Measurements from ENCODE around the gene USP24. TPM values are rescaled to one million over a fixed set of nuclear protein-coding genes. Genes with fewer than 3 reads are reported as not detected.

Gene USP24
- total RNA-seq, 1 donor from 2014 or later: 19.7 TPM

GRCh38 chr1:55212349-55213150 lies 2.6 kb downstream of the USP24 start:
- DNase-seq (ENCODE audit: low read depth): no peak
- no peak for TF ChIP-seq CTCF (conservative IDR thresholded peaks at IDR 0.05; ENCODE audit: low read depth, low read length)
- H3K4me3 ChIP-seq (ENCODE audit: low read depth, low read length): peak overlapping the region; percentile 93

- no peak for DNase-seq (ENCODE audit: low read depth)
- no peak for TF ChIP-seq CTCF (conservative IDR thresholded peaks at IDR 0.05; ENCODE audit: low read depth, low read length)
- H3K4me3 ChIP-seq (ENCODE audit: low read depth, low read length): peak overlapping the region; percentile 93
Measured at GRCh38 chr1:55211863-55212262, 3.3 kb downstream of the USP24 start.

- peak overlapping the region; percentile 93 for H3K4me3 ChIP-seq (ENCODE audit: low read depth, low read length)
- DNase-seq (ENCODE audit: low read depth): no peak
- no peak for TF ChIP-seq CTCF (conservative IDR thresholded peaks at IDR 0.05; ENCODE audit: low read depth, low read length)
Measured at GRCh38 chr1:55210990-55211801, 4.0 kb downstream of the USP24 start.

- TF ChIP-seq CTCF (conservative IDR thresholded peaks at IDR 0.05; ENCODE audit: low read depth, low read length): no peak
- no peak for DNase-seq (ENCODE audit: low read depth)
- H3K4me3 ChIP-seq (ENCODE audit: low read depth, low read length): no peak overlapping the region
Measured at GRCh38 chr1:55209247-55209646, 5.9 kb downstream of the USP24 start.

- TF ChIP-seq CTCF (conservative IDR thresholded peaks at IDR 0.05; ENCODE audit: low read depth, low read length): no peak
- no peak for DNase-seq (ENCODE audit: low read depth)
- H3K4me3 ChIP-seq (ENCODE audit: low read depth, low read length): no peak overlapping the region
Measured at GRCh38 chr1:55206210-55206609, 9.0 kb downstream of the USP24 start.

GRCh38 chr1:55204997-55205396 lies 10.2 kb downstream of the USP24 start:
- H3K4me3 ChIP-seq (ENCODE audit: low read depth, low read length): no peak overlapping the region
- TF ChIP-seq CTCF (conservative IDR thresholded peaks at IDR 0.05; ENCODE audit: low read depth, low read length): no peak
- DNase-seq (ENCODE audit: low read depth): no peak

Data from epithelial cell of proximal tubule (primary cell).